RKO (cell line): ENCODE measurements around the gene ADCK2.
"Not testable (repeated sequence)": the region's sequence is repeated elsewhere in the genome, so short reads cannot be mapped to it uniquely, and the experiment has no call there.

Experiments
- DNase-seq: peaks from one replicate; pipeline ENCODE4 v3.0.0-alpha.2; 2016; ENCODE audit warnings: low spot score

The ADCK2 gene

GRCh38 chr7:140693849-140694248 is 21.1 kb downstream of the ADCK2 start:
- DNase-seq: not testable (repeated sequence)

GRCh38 chr7:140694592-140694991 is 21.8 kb downstream of the ADCK2 start:
- no peak for DNase-seq

- DNase-seq: no peak
Measured at GRCh38 chr7:140695381-140695780, 22.6 kb downstream of the ADCK2 start.

GRCh38 chr7:140696024-140696679 is 23.4 kb downstream of the ADCK2 start:
- DNase-seq: peak; percentile 94

GRCh38 chr7:140696680-140697446 is 24.1 kb downstream of the ADCK2 start, which contains the start of gene NDUFB2:
Gene NDUFB2 (plus strand): TSS chr7:140696708. CDS start chr7:140696745, 37 bp downstream.
- peak; percentile 85 for DNase-seq

- peak; percentile 79 for DNase-seq
Measured at GRCh38 chr7:140697447-140698143, 24.9 kb downstream of the ADCK2 start.

GRCh38 chr7:140698477-140698876 is 25.7 kb downstream of the ADCK2 start:
- no peak for DNase-seq

GRCh38 chr7:140702774-140703173 is 30.0 kb downstream of the ADCK2 start:
- DNase-seq: no peak

GRCh38 chr7:140704205-140704604 is 31.5 kb downstream of the ADCK2 start:
- DNase-seq: no peak

GRCh38 chr7:140707132-140707531 is 34.4 kb downstream of the ADCK2 start:
- no peak for DNase-seq

GRCh38 chr7:140708764-140709163 is 36.0 kb downstream of the ADCK2 start:
- DNase-seq: not testable (repeated sequence)

GRCh38 chr7:140712392-140712791 is 39.6 kb downstream of the ADCK2 start:
- DNase-seq: not testable (repeated sequence)

GRCh38 chr7:140714331-140715040 is 41.7 kb downstream of the ADCK2 start:
- DNase-seq: no peak

- no peak for DNase-seq
Measured at GRCh38 chr7:140719721-140720120, 47.0 kb downstream of the ADCK2 start.

GRCh38 chr7:140722254-140722653 is 49.5 kb downstream of the ADCK2 start:
- no peak for DNase-seq

GRCh38 chr7:140723006-140723405 is 50.3 kb downstream of the ADCK2 start:
- DNase-seq: no peak

GRCh38 chr7:140723574-140723973 is 50.8 kb downstream of the ADCK2 start:
- DNase-seq: no peak

GRCh38 chr7:140724706-140725105 is 52.0 kb downstream of the ADCK2 start:
- DNase-seq: no peak

GRCh38 chr7:140726281-140726680 is 53.5 kb downstream of the ADCK2 start:
- peak; percentile 60 for DNase-seq

GRCh38 chr7:140732416-140732815 is 59.7 kb downstream of the ADCK2 start:
- no peak for DNase-seq

- DNase-seq: no peak
Measured at GRCh38 chr7:140734096-140734495, 61.4 kb downstream of the ADCK2 start.

- DNase-seq: no peak
Measured at GRCh38 chr7:140734729-140735128, 62.0 kb downstream of the ADCK2 start.
